Measurements from ENCODE around the gene FRMD3. TPM values are rescaled to one million over a fixed set of nuclear protein-coding genes. Genes with fewer than 3 reads are reported as not detected.

Gene FRMD3
- total RNA-seq, 1 donor from 2014 or later: 0.40 TPM

DNA sequence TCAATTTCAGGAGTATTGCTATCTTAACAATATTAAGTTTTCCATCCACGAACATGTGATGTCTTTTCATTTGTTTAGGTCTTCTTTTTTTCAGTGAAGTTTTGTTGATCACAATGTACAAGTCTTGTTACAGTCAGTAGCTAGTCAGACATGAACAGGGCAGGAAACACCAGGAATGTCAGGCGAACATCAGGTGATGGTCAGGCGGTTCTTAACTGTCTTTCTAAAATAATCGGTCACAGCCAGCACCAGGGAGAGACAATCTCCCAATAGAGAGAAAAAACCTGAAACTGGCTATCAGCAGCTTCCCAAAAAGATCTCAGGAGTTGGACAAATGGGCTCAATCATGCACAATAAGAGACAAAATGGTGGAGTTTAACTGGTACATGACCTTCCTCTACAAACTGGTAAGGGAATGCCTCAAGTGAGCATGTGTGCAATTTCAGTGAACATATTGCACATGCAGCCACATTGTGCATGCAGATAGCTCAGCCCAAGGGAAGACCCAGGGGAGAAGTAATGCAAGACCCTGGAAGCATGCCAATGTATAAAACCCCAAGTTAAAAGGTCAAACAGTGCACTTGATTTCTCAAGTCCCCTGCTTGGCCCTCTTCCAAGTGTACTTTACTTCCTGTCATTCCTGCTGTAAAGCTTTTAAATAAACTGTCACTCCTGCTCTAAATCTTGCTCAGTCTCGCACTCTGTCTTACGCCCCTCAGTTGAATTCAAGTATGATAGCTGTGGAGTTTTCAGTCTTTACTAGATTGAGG is 299.1 kb downstream of the FRMD3 start:
- Mint-ChIP-seq H3K4me1 (peaks cover 18% of the 10 kb centered on the region), H3K4me3 (no peak overlapping the region), H3K36me3 (no peaks in the 10 kb centered on the region), H3K27ac (peak overlapping the region; percentile 50), H3K27me3 (ENCODE audit: low read depth) (no peaks in the 10 kb centered on the region), H3K9me3 (no peaks in the 10 kb centered on the region)
- TF ChIP-seq, protein P1, sequence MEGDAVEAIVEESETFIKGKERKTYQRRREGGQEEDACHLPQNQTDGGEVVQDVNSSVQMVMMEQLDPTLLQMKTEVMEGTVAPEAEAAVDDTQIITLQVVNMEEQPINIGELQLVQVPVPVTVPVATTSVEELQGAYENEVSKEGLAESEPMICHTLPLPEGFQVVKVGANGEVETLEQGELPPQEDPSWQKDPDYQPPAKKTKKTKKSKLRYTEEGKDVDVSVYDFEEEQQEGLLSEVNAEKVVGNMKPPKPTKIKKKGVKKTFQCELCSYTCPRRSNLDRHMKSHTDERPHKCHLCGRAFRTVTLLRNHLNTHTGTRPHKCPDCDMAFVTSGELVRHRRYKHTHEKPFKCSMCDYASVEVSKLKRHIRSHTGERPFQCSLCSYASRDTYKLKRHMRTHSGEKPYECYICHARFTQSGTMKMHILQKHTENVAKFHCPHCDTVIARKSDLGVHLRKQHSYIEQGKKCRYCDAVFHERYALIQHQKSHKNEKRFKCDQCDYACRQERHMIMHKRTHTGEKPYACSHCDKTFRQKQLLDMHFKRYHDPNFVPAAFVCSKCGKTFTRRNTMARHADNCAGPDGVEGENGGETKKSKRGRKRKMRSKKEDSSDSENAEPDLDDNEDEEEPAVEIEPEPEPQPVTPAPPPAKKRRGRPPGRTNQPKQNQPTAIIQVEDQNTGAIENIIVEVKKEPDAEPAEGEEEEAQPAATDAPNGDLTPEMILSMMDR (IDR thresholded peaks at IDR 0.05; ENCODE audit: unreplicated experiment): no peak
- DNase-seq (ENCODE audit: low spot score in 2 of 2, unreplicated experiment in 2 of 2): no peak

DNA sequence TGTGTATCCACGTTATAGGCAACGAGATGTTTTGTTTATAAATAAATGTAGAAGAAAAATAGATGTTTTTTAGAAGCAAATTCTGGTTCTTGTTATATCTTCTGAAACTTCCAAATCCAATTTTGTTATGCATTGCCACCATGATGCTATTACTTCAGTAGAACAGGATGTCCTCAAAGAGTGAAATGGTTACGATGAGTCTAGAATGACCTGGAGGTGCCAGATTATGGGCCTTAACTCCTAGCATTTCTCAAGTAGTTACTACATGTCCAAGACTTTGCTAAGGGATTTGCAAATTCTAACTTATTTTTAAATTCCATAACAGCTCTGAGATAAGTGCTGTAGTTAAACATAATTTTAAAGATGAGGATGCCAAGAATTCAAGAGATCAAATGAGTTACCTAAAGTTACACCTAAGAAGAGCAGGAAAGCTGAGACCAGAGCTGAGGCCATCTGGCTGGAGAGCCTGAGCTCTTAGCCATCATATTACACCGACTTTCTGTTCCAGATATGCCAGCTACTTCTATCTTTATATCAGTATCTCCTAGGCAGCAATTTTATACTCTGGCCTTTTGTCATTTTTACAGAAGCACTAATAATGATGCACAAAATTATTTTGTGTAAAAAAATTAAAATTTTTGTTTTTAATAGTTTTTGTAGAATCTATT is 302.0 kb downstream of the FRMD3 start:
- no peak overlapping the region for H3K27ac Mint-ChIP-seq
- H3K4me3 Mint-ChIP-seq: no peak overlapping the region
- no peak for DNase-seq (ENCODE audit: low spot score in 2 of 2, unreplicated experiment in 2 of 2)
- no peaks in the 10 kb centered on the region for H3K27me3 Mint-ChIP-seq (ENCODE audit: low read depth)
- H3K36me3 Mint-ChIP-seq: no peaks in the 10 kb centered on the region
- TF ChIP-seq, protein P1 (IDR thresholded peaks at IDR 0.05; ENCODE audit: unreplicated experiment): no peak
- no peaks in the 10 kb centered on the region for H3K9me3 Mint-ChIP-seq
- H3K4me1 Mint-ChIP-seq: peaks cover 12% of the 10 kb centered on the region

DNA sequence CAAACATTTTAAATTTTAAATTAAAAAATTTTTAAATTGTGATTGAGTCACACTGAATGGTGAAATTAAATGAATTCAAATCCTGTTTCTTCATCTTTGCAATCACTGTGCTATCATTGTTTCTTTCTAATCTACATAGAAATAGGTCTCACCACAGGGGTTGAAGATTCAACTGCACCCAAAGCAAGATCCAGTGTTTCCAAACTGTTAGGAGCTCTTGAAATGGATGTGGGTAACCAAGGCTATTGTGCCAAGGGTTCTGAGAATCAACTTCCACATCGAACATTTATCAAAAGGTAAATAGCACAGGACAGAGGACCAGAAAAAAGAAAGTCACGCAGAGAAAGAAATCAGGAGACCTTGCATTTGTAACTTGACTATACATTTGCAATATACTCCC is 302.7 kb downstream of the FRMD3 start:
- Mint-ChIP-seq H3K27ac (no peak overlapping the region), H3K9me3 (peaks cover 4% of the 10 kb centered on the region), H3K27me3 (ENCODE audit: low read depth) (no peaks in the 10 kb centered on the region), H3K36me3 (no peaks in the 10 kb centered on the region), H3K4me3 (no peak overlapping the region), H3K4me1 (peaks cover 10% of the 10 kb centered on the region)
- TF ChIP-seq, protein P1 (IDR thresholded peaks at IDR 0.05; ENCODE audit: unreplicated experiment): no peak
- no peak for DNase-seq (ENCODE audit: low spot score in 2 of 2, unreplicated experiment in 2 of 2)

DNA sequence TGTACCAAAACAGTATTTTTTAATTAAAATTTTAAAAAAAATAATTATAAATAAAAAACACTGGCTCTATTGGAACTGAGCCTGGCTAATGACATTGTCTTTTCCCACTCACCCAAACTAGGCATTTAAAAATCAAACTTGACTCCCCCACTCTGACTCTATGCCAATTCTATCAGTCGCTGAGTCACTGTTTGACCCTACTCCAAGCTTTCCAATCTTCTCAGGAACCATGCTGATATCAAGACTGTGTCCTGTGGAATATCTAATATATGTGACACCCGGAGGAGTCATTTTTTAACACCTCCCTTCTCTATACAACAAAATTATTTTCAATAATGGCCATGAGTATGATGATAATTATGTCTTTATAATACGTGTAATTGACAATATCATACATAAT is 303.7 kb downstream of the FRMD3 start:
- Mint-ChIP-seq H3K4me3 (no peak overlapping the region), H3K9me3 (peaks cover 12% of the 10 kb centered on the region), H3K27ac (no peak overlapping the region), H3K27me3 (ENCODE audit: low read depth) (no peaks in the 10 kb centered on the region), H3K4me1 (peaks cover 2% of the 10 kb centered on the region), H3K36me3 (no peaks in the 10 kb centered on the region)
- no peak for DNase-seq (ENCODE audit: low spot score in 2 of 2, unreplicated experiment in 2 of 2)
- TF ChIP-seq, protein P1 (IDR thresholded peaks at IDR 0.05; ENCODE audit: unreplicated experiment): no peak

DNA sequence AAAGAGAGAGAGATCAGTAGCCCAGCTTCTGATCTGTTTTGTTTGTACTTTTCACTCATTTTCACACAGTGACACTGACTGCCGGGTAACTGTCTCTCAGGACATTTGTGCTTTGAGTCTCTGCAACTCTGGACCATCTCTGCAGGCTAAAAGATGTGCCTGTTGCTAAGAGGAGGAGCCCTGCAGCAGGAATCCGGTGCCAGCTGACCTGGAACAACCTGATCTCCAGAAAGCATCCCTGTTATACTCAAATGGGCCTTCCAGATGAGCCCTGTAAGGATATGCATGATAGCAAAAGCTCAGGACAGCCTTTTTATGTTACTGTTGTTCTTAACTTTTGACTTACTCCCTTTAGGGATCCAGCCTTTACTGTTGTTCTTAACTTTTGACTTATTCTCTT is 304.6 kb downstream of the FRMD3 start:
- Mint-ChIP-seq H3K4me1 (no peaks in the 10 kb centered on the region), H3K27ac (no peak overlapping the region), H3K27me3 (ENCODE audit: low read depth) (no peaks in the 10 kb centered on the region), H3K4me3 (no peak overlapping the region), H3K36me3 (no peaks in the 10 kb centered on the region), H3K9me3 (peaks cover 12% of the 10 kb centered on the region)
- DNase-seq (ENCODE audit: low spot score in 2 of 2, unreplicated experiment in 2 of 2): no peak
- TF ChIP-seq, protein P1 (IDR thresholded peaks at IDR 0.05; ENCODE audit: unreplicated experiment): no peak
